Ecto neural progenitor cell (in vitro differentiated cells): Measurements from ENCODE around the gene PRDX2.
A peak's percentile ranks its signal among the peaks of the same experiment; 100 is the strongest.

Experiments used
- DNase-seq: peaks from one replicate; pipeline ENCODE4 v3.0.0-alpha.2; 2018; ENCODE audit warnings: low spot score

PRDX2 gene

DNA sequence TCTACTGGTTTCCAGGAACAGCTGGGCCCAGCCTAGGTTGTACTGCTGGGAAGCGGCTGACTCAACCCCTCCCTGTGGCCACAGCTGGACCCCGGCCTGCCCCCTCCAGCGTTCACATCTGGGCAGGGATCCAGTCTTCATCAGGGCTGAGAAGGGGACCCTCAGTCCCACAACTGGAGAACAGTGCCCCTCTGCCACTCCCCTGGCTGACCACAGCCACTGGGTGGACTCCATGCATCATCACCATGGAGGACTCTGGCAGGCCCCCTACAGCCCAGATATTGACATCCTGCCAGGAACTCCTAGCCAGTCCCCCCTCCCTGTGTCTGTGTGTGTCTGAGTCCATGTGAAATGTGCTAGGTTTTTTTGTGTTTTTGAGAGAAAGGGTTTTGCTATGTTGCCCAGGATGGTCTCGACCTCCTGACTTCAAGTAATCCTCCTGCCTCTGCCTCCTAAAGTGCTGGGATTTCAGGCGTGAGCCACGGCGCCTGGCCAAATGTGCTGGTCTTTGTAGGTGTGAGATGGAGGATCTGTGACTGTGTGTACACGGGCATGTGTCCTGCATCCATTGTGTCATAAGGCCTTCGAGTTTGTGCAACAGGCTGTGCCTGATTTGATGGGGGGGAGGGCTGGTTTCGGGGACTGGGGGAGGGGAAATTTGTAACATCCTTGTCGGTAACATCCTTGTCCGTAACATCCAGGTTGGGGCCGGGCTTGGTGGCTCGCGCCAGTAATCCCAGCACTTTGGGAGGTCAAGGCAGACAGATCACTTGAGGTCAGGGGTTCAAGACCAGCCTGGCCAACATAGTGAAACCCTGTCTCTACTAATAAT, 22.2 kb downstream of the PRDX2 start:
- DNase-seq = peak; percentile 59

DNA sequence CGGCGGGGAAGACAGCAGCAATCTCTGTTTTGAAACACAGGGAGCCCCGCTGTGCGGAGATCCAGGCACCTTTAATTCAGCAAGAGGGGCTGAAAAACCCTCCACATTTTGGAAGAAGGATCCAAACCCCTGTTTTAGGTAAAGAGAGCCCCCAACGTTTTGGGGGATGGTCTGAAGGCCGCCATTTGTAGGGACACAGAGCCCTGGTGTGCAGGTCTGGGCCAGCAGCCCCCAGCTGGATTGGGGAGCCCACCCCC, 22.8 kb downstream of the PRDX2 start:
- no peak for DNase-seq

- peak; percentile 71 for DNase-seq
Measured at GRCh38 chr19:12778017-12778904, 23.3 kb downstream of the PRDX2 start.

DNA sequence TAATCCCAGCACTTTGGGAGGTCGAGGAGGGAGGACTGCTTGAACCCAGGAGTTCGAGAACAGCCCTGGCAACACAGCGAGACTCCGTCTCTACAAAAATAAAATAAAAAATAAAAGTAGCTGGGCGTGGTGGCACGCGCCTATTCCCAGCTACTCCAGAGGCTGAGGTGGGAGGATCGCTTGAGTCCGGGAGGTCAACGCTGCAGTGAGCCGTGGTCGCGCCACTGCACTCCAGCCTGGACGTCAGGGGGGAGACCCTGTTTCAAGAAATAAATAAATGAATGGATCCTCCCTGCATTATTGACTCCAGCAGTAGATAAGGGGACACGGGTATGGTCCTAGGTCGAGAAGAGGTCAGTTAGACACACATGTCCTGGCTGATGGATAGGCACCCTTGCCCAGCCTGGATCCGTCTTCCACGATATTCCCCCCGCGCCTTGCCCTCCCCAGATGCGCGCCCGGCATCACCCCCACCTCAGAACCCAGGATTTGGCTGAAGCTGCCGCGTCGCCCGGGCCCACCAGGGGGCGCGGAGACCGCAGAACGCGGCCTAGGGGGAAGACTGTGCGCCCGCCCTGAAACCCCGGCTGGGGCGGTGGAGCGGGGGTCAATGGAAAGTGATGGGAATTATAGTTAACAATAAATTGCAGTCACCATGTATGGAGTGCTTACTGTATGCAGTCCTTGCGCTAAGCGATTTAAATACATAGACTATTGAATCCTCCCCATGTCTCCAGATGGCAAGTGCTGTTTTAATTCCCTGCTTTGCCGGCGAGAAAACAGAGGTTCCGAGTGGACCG, 24.2 kb downstream of the PRDX2 start:
- DNase-seq = peak; percentile 89

- peak; percentile 73 for DNase-seq
Measured at GRCh38 chr19:12774588-12775555, 26.7 kb downstream of the PRDX2 start, which contains the start of gene HOOK2. TSS of gene HOOK2 (minus strand) at chr19:12775552. CDS start at chr19:12775449, 103 bp downstream.

GRCh38 chr19:12773571-12773970, 28.0 kb downstream of the PRDX2 start:
- DNase-seq = no peak

- DNase-seq = no peak
Measured at GRCh38 chr19:12772323-12772722, 29.3 kb downstream of the PRDX2 start.

DNA sequence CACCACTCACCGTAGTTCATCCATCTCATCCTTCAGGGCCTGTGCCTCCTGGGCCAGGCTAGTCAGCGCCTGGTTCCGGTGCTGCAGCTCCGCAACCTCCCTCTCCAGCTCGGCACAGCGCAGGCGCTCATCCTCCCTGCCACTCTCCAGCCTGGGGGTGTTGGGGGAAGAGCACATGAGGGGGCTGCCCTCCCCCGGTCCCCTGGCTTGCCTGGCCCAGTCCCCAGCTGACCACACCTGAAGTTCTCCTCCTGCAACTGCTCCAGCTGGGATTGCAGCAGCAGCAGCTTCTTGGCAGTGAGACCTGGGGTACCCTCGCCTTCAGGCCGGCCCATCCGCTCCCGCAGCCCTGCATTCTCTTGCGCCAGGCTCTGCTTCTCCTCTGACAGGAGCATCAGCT, 30.7 kb downstream of the PRDX2 start:
- no peak for DNase-seq

- peak; percentile 85 for DNase-seq
Measured at GRCh38 chr19:12769689-12770088, 31.9 kb downstream of the PRDX2 start.

- no peak for DNase-seq
Measured at GRCh38 chr19:12767666-12768065, 33.9 kb downstream of the PRDX2 start.

- DNase-seq = no peak
Measured at GRCh38 chr19:12767150-12767549, 34.5 kb downstream of the PRDX2 start.

GRCh38 chr19:12766051-12766521, 35.5 kb downstream of the PRDX2 start:
- DNase-seq = peak; percentile 88

GRCh38 chr19:12764698-12765097, 36.9 kb downstream of the PRDX2 start:
- no peak for DNase-seq

DNA sequence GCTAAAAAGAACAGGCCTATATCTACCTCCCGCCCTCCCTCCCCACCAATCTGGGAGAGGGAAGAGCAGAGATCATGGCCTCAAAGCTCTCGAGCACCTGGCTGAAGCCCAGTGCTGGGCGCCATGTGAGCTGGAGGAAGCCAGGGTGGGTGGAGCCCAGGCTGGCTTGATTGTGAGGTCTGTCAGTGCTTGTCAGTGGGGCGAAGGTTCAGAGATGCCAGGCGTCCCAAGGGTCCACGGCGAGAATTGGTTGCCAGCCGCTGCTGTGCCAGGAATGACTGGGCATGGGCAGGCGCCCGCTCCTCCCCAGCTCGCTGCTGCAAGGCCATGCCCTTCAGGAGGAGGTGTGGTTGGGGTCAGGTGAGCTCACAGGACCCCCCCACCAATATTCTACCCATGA, 38.5 kb downstream of the PRDX2 start:
- no peak for DNase-seq

- no peak for DNase-seq
Measured at GRCh38 chr19:12759686-12760085, 41.9 kb downstream of the PRDX2 start.

DNA sequence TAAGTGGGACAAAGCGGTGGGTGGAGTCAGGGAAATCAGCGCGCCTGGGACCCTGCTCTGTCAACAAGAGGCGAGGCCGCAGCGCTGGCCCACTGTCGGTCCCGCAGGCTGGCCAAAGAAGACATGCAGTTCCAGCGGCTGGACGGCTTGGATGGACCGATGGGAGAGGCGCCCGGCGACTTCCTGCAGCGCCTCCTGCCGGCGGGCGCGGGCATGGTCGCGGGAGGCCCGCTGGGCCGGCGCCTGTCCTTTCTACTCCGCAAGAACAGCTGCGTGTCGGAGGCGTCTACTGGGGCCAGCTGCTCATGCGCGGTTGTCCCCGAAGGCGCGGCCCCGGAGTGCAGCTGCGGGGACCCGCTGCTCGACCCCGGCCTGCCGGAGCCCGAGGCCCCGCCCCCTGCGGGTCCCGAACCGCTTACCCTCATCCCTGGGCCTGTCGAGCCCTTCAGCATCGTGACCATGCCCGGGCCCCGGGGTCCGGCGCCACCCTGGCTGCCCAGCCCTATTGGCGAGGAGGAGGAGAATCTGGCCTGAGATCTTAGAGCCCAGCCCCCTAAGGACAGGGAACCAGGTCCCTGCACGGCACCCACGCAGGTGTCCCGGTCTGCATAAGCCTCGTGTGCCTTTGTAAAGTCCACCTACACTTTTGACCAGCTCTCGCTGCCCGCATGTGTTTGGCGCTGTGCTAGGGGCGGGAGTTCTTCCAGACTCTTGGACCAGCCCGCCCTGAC, 43.9 kb downstream of the PRDX2 start:
- DNase-seq = peak; percentile 93

GRCh38 chr19:12756150-12756883, 45.3 kb downstream of the PRDX2 start:
- DNase-seq = no peak

DNA sequence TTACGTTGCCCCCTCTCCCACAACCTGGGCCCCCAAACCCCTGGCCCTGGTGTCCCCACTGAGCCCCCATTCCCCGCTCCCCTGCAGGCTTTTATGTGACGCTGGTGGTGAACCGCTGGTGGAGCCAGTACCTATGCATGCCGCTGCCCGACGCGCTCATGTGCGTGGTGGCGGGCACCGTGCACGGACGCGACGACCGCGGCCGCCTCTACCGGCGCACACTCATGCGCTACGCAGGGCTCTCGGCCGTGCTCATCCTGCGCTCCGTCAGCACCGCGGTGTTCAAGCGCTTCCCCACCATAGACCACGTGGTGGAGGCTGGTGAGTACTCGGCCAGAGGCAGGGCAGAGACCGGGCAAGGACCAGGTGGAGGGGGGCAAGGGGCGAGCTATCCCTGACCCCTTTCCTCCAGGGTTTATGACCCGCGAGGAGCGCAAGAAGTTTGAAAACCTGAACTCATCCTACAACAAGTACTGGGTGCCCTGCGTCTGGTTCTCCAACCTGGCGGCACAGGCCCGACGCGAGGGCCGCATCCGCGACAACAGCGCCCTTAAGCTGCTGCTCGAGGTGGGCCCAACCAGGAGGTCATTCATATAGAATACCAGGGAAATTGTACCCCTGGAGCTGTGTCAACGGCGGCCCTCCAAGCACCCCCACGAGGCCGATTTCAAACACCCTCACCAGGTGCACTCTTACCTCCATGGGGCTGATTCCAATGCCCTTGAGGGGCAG, 47.0 kb downstream of the PRDX2 start:
- DNase-seq = no peak
